HepG2 (cell line): ENCODE results near the gene DCUN1D3. TPM values are rescaled to one million over a fixed set of nuclear protein-coding genes. Genes with fewer than 3 reads are reported as not detected.
A peak's percentile ranks its signal among the peaks of the same experiment; 100 is the strongest.

Experiments
- CCAR2 ChIP-seq: fragments of 200-400 bp; formaldehyde crosslinking; optimal IDR thresholded peaks from 2 replicates; pipeline ENCODE3; 2018; ENCODE audit warnings: low read depth, mild to moderate bottlenecking, low read length, moderate library complexity
- CTCF ChIP-seq: sonication (generic); formaldehyde crosslinking; IDR thresholded peaks from 2 replicates; pipeline ENCODE4 v1.5.0; 2020; ENCODE audit warnings: mild to moderate bottlenecking, missing genetic modification reagents, moderate library complexity
- ETS1 ChIP-seq: sonication (generic); formaldehyde crosslinking; IDR thresholded peaks from 2 replicates; pipeline ENCODE4 v1.4.0; 2020; ENCODE audit warnings: missing genetic modification reagents
- FOSL1 ChIP-seq: sonication (generic); formaldehyde crosslinking; IDR thresholded peaks from 2 replicates; pipeline ENCODE4 v1.9.0; 2021; ENCODE audit warnings: missing genetic modification reagents, borderline replicate concordance
- FUBP1 ChIP-seq: sonication (generic); formaldehyde crosslinking; IDR thresholded peaks from 2 replicates; pipeline ENCODE4 v1.5.1; 2020; ENCODE audit warnings: missing genetic modification reagents, mild to moderate bottlenecking, borderline replicate concordance
- HOXA7 ChIP-seq: sonication (generic); formaldehyde crosslinking; IDR thresholded peaks from 2 replicates; pipeline ENCODE4 v1.8.1; 2022; ENCODE audit warnings: mild to moderate bottlenecking, missing genetic modification reagents, moderate library complexity
- KLF9 ChIP-seq: IDR thresholded peaks from 2 replicates; pipeline ENCODE4 v1.6.1; 2016; ENCODE audit warnings: low read depth
- NFE2L2 ChIP-seq: fragments of 150-350 bp; IDR thresholded peaks from 2 replicates; pipeline ENCODE4 v1.6.1; 2014; ENCODE audit warnings: low read length
- RFX3 ChIP-seq: IDR thresholded peaks from 2 replicates; pipeline ENCODE4 v1.6.1; 2016; ENCODE audit warnings: missing biosample characterization, missing genetic modification reagents
- SIN3A ChIP-seq: IDR thresholded peaks from 2 replicates; pipeline ENCODE4 v1.6.1; 2011; ENCODE audit warnings: low read depth, mild to moderate bottlenecking, control low read depth, low read length, borderline replicate concordance
- TFDP1 ChIP-seq: IDR thresholded peaks from 2 replicates; pipeline ENCODE4 v1.6.1; 2016; ENCODE audit warnings: missing compliant biosample characterization, missing genetic modification reagents, borderline replicate concordance
- ZBTB33 ChIP-seq: sonication (generic); formaldehyde crosslinking; IDR thresholded peaks from 2 replicates; pipeline ENCODE4 v1.4.0; 2020; ENCODE audit warnings: missing genetic modification reagents
- ZMAT5 ChIP-seq: sonication (generic); formaldehyde crosslinking; IDR thresholded peaks from 2 replicates; pipeline ENCODE4 v1.5.0; 2020; ENCODE audit warnings: mild to moderate bottlenecking, low read depth, missing genetic modification reagents, borderline replicate concordance
- ZNF354B ChIP-seq: sonication (generic); formaldehyde crosslinking; IDR thresholded peaks from 2 replicates; pipeline ENCODE4 v1.8.0; 2022; ENCODE audit warnings: mild to moderate bottlenecking, missing genetic modification reagents
- ZNF441 ChIP-seq: sonication (generic); formaldehyde crosslinking; IDR thresholded peaks from 2 replicates; pipeline ENCODE4 v1.7.0; 2021; ENCODE audit warnings: missing genetic modification reagents, borderline replicate concordance
- ZNF597 ChIP-seq: sonication (generic); formaldehyde crosslinking; IDR thresholded peaks from 2 replicates; pipeline ENCODE4 v1.5.0; 2020; ENCODE audit warnings: missing genetic modification reagents
- ZNF652 ChIP-seq: IDR thresholded peaks from 2 replicates; pipeline ENCODE4 v1.6.1; 2016; ENCODE audit warnings: low read depth, borderline replicate concordance
- ZNF878 ChIP-seq: sonication (generic); formaldehyde crosslinking; IDR thresholded peaks from 2 replicates; pipeline ENCODE4 v1.8.1; 2023; ENCODE audit warnings: mild to moderate bottlenecking, missing genetic modification reagents, moderate library complexity
- polyA plus RNA-seq, 8 experiments: library from polyadenylated mRNA; depleted of rRNA in 3 of 8; stranded (reverse) in 7 of 8; unstranded in 1 of 8; fragments of >200 nt; fragmentation: Illumina TruSeq in 4 of 8; extraction: Trizol in 4 of 8; gene quantifications; 2 replicates each; pipeline versions ENCODE4 v1.2.1 to v1.2.3, GENCODE V29; 2011 to 2016; ENCODE audit warnings: low read depth in 4 of 8, missing spikeins in 1 of 8, mixed read lengths in 1 of 8; ENCODE audit not compliant: insufficient read depth in 1 of 8
- total RNA-seq, 5 experiments: library from RNA; depleted of rRNA; stranded (reverse); fragments of >200 nt; fragmentation: Illumina TruSeq; extraction: Trizol; gene quantifications; 2 replicates each; pipeline ENCODE4 v1.2.3, GENCODE V29; 2016; ENCODE audit warnings: low read depth in 1 of 5

The DCUN1D3 gene
- total and polyA plus RNA-seq, 2 of the 13 experiments (the other 11 are each of a cell fraction or from before 2014, with no cell fraction given): 5.0 to 19.3 TPM

- peak; percentile 74; the same call in 1 of the 2 replicates for TF ChIP-seq ETS1
- no peak for TF ChIP-seq NFE2L2
- no peak for TF ChIP-seq RFX3 (CRISPR knock-in tag)
- TF ChIP-seq TFDP1 (CRISPR knock-in tag): peak; percentile 100
- peak; percentile 96 for TF ChIP-seq ZNF354B
- no peak; the same call in 1 of the 2 replicates for TF ChIP-seq HOXA7 (CRISPR knock-in tag)
- TF ChIP-seq KLF9: peak; percentile 93
- no peak for TF ChIP-seq ZBTB33 (CRISPR knock-in tag)
- peak; percentile 99 for TF ChIP-seq SIN3A
- peak; percentile 46 for TF ChIP-seq ZNF652
- 0 out of 2 replicates have a peak, but pooled peaks have one; percentile 58 for TF ChIP-seq ZMAT5 (CRISPR knock-in tag)
- TF ChIP-seq CTCF: peak; percentile 81
- TF ChIP-seq ZNF597: no peak
- peak; percentile 3; the same call in 1 of the 2 replicates for TF ChIP-seq FUBP1 (CRISPR knock-in tag)
- peak; percentile 99 for TF ChIP-seq ZNF878
- no peak for TF ChIP-seq CCAR2
- peak; percentile 88; the same call in 1 of the 2 replicates for TF ChIP-seq ZNF441
- TF ChIP-seq FOSL1 (CRISPR knock-in tag): no peak
Observed at GRCh38 chr16:20806168-20807050, 93.7 kb downstream of the DCUN1D3 start, which contains the start of the genes ERI2 and REXO5 (continued).
